Activated CD4-positive, alpha-beta T cell treated with anti-CD3 and anti-CD28 coated beads, Interleukin-2, amount 50 U/mL, for 1 hour (primary cell): ENCODE data around the gene SOCS4.
"Not testable (repeated sequence)": the region's sequence is repeated elsewhere in the genome, so short reads cannot be mapped to it uniquely, and the experiment has no call there.

Source experiments
- DNase-seq: peaks from one replicate; pipeline ENCODE4 v3.0.0-alpha.2; 2020

SOCS4 gene, protein sequence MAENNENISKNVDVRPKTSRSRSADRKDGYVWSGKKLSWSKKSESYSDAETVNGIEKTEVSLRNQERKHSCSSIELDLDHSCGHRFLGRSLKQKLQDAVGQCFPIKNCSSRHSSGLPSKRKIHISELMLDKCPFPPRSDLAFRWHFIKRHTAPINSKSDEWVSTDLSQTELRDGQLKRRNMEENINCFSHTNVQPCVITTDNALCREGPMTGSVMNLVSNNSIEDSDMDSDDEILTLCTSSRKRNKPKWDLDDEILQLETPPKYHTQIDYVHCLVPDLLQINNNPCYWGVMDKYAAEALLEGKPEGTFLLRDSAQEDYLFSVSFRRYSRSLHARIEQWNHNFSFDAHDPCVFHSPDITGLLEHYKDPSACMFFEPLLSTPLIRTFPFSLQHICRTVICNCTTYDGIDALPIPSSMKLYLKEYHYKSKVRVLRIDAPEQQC

GRCh38 chr14:55026793-55027561 lies at the start of gene SOCS4, which contains the start of gene WDHD1:
SOCS4 (plus strand) TSS chr14:55027236; CDS start chr14:55043042, 15,806 bp downstream.
WDHD1 (minus strand) TSS chr14:55027099; CDS start chr14:55026787, 312 bp downstream.
- DNase-seq: peak; percentile 94

GRCh38 chr14:54979039-54979438 lies 48.0 kb upstream of the SOCS4 start:
- DNase-seq: no peak

- DNase-seq: no peak
Measured at GRCh38 chr14:54981698-54982097, 45.3 kb upstream of the SOCS4 start.

- DNase-seq: no peak
Measured at GRCh38 chr14:54985156-54985555, 41.9 kb upstream of the SOCS4 start.

- no peak for DNase-seq
Measured at GRCh38 chr14:55000381-55000780, 26.7 kb upstream of the SOCS4 start.

GRCh38 chr14:55005071-55005470 lies 22.0 kb upstream of the SOCS4 start:
- no peak for DNase-seq

GRCh38 chr14:55015006-55015405 lies 12.0 kb upstream of the SOCS4 start:
- DNase-seq: no peak

- DNase-seq: no peak
Measured at GRCh38 chr14:55019968-55020554, 7.0 kb upstream of the SOCS4 start.

- DNase-seq: not testable (repeated sequence)
Measured at GRCh38 chr14:55024365-55024764, 2.7 kb upstream of the SOCS4 start.

- DNase-seq: no peak
Measured at GRCh38 chr14:55025948-55026347, 1.1 kb upstream of the SOCS4 start.

- no peak for DNase-seq
Measured at GRCh38 chr14:55026441-55026792, 619 bp upstream of the SOCS4 start.

DNA sequence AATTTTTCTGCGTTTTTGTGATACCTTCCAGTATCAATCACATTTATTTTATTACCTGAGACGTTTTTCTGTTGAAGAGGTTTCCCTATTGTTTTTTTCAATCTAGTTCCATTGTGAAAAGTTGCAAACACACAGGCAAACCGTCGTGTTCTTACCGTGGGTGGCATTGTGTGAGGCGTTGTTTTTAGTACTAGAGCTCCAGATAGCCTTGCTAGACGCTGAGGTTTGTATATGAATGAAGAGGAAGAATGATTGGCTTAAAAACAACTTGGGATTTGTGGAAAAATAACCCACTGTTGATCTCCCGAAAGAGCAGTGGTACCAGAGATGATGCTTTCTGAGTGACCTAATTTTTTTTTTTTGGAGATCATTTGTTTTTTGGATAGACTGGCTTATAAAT lies 1.0 kb downstream of the SOCS4 start:
- DNase-seq: no peak

- no peak for DNase-seq
Measured at GRCh38 chr14:55028476-55028875, 1.4 kb downstream of the SOCS4 start.

GRCh38 chr14:55031190-55031589 lies 4.2 kb downstream of the SOCS4 start:
- DNase-seq: no peak

DNA sequence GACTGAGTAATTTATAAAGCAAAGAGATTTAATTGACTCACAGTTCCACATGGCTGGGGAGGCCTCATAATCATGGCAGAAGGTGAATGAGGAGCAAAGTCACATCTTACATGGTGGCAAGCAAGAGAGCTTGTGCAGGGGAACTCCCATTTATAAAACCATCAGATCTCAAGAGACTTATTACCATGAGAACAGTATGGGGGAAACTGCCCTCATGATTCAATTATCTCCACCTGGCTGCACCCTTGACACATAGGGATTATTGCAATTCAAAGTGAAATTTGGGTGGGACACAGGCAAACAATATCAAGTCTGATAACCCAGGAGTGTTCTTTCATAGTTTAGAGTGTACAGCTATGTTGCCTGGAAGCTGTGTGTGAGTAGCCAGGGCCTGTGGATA lies 11.0 kb downstream of the SOCS4 start:
- DNase-seq: not testable (repeated sequence)

DNA sequence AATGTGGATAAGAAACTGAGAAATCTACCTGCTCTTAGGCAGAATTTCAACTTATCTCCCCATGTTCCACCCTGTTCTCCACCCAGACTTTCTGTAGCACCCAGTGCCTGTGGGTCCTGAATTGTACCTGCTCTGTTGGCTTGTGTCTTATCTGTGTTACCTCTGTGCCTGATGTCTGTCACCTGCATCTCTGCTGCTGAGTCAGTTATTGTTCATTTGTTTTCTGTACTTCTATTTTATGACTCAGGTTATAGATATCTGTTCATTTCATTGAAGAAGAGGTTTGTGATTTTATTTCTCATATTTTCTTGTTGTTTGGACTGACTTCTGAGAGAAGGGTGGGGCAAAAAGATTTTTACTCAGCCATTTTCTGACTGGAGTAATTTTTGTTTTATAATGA lies 11.7 kb downstream of the SOCS4 start:
- no peak for DNase-seq

DNA sequence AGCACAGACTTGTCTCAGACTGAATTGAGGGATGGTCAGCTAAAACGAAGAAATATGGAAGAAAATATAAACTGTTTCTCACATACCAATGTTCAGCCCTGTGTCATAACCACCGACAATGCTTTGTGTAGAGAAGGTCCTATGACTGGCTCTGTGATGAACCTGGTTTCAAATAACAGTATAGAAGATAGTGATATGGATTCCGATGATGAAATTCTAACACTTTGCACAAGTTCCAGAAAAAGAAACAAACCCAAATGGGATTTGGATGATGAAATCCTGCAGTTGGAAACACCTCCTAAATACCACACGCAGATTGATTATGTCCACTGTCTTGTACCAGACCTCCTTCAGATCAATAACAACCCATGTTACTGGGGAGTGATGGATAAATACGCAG lies 16.5 kb downstream of the SOCS4 start:
- no peak for DNase-seq

- no peak for DNase-seq
Measured at GRCh38 chr14:55045087-55045486, 18.1 kb downstream of the SOCS4 start.

- no peak for DNase-seq
Measured at GRCh38 chr14:55047301-55048053, 20.4 kb downstream of the SOCS4 start.

- DNase-seq: no peak
Measured at GRCh38 chr14:55048900-55049436, 21.9 kb downstream of the SOCS4 start.

DNA sequence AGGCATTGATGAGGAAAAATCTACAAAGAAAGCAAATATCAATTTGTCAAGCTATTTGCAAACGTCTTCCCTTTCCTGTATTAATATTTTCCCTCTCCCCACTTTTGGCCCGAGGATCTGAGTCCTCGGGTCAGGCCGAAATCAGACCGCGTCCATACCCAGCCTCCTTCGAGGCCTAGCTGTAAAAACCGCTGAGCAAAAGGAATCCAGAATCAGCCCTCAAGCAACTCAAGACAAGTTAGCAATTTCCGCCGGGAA lies 24.1 kb downstream of the SOCS4 start:
- DNase-seq: no peak

GRCh38 chr14:55051423-55052268 lies 24.6 kb downstream of the SOCS4 start, which contains the start of gene MAPK1IP1L:
MAPK1IP1L (plus strand) TSS chr14:55051647; CDS start chr14:55061684, 10,037 bp downstream.
- peak; percentile 88 for DNase-seq
